Astrocyte (in vitro differentiated cells and primary cell): ENCODE results near the gene PPP4C. TPM values are rescaled to one million over a fixed set of nuclear protein-coding genes. Genes with fewer than 3 reads are reported as not detected.

Experiments used
- DNase-seq: peaks from one replicate; pipeline ENCODE4 v3.0.0-alpha.2; 2010; ENCODE audit warnings: low read depth
- FAIRE-seq: peaks from 2 replicates; lab custom pipeline; 2011; peaks lifted over from hg19 to GRCh38; lab: Jason Lieb, UNC
- H2AFZ ChIP-seq: 2 replicates; pipeline ENCODE4 v1.6.0; 2012; ENCODE audit warnings: low read depth, low read length, inconsistent platforms
- H3K27ac ChIP-seq: 2 replicates; pipeline ENCODE4 v1.5.1; 2011; ENCODE audit warnings: low read depth, low read length, inconsistent platforms
- H3K27me3 ChIP-seq: 2 replicates; pipeline ENCODE4 v1.6.0; 2011; ENCODE audit warnings: low read length, inconsistent platforms; ENCODE audit not compliant: insufficient read depth
- H3K36me3 ChIP-seq: 2 replicates; pipeline ENCODE4 v1.5.1; 2011; ENCODE audit warnings: low read length, inconsistent platforms; ENCODE audit not compliant: insufficient read depth
- H3K4me1 ChIP-seq: 2 replicates; pipeline ENCODE4 v1.5.1; 2011; ENCODE audit warnings: low read length, inconsistent platforms; ENCODE audit not compliant: insufficient read depth
- H3K4me2 ChIP-seq: 2 replicates; pipeline ENCODE4 v1.6.0; 2012; ENCODE audit warnings: low read length, inconsistent platforms
- H3K4me3 ChIP-seq: 2 replicates; pipeline ENCODE4 v1.5.1; 2011; ENCODE audit warnings: low read depth, mild to moderate bottlenecking, low read length, inconsistent platforms; ENCODE audit not compliant: insufficient read depth
- H3K79me2 ChIP-seq: 2 replicates; pipeline ENCODE4 v1.6.0; 2012; ENCODE audit warnings: mild to moderate bottlenecking, low read length, inconsistent platforms; ENCODE audit not compliant: insufficient read depth
- H3K9ac ChIP-seq: 2 replicates; pipeline ENCODE4 v1.6.0; 2012; ENCODE audit warnings: mild to moderate bottlenecking, low read length, inconsistent platforms
- H3K9me3 ChIP-seq: 2 replicates; pipeline ENCODE4 v1.5.1; 2012; ENCODE audit warnings: low read depth, mild to moderate bottlenecking, low read length, inconsistent platforms; ENCODE audit not compliant: insufficient read depth
- H4K20me1 ChIP-seq: 2 replicates; pipeline ENCODE4 v1.6.0; 2012; ENCODE audit warnings: low read length, inconsistent platforms; ENCODE audit not compliant: insufficient read depth
- H3K27ac Mint-ChIP-seq: one replicate; pipeline ENCODE4 v1.8.0; 2021; ENCODE audit warnings: mild to moderate bottlenecking, mixed read lengths; ENCODE audit not compliant: unreplicated experiment
- H3K27me3 Mint-ChIP-seq: one replicate; pipeline ENCODE4 v1.8.0; 2021; ENCODE audit warnings: low read depth, mixed read lengths; ENCODE audit not compliant: unreplicated experiment
- H3K36me3 Mint-ChIP-seq: one replicate; pipeline ENCODE4 v1.8.0; 2021; ENCODE audit warnings: low read depth, mixed read lengths; ENCODE audit not compliant: unreplicated experiment
- H3K4me1 Mint-ChIP-seq: one replicate; pipeline ENCODE4 v1.8.0; 2021; ENCODE audit warnings: low read depth, mixed read lengths; ENCODE audit not compliant: unreplicated experiment
- H3K4me3 Mint-ChIP-seq: one replicate; pipeline ENCODE4 v1.8.0; 2021; ENCODE audit warnings: mild to moderate bottlenecking, moderate library complexity, mixed read lengths; ENCODE audit not compliant: unreplicated experiment
- H3K9me3 Mint-ChIP-seq: one replicate; pipeline ENCODE4 v1.8.0; 2021; ENCODE audit warnings: mild to moderate bottlenecking, mixed read lengths; ENCODE audit not compliant: unreplicated experiment
- EZH2 ChIP-seq: IDR thresholded peaks from 2 replicates; pipeline ENCODE4 v1.6.1; 2012; ENCODE audit warnings: mild to moderate bottlenecking, low read length, inconsistent platforms; ENCODE audit not compliant: insufficient read depth
- total RNA-seq: library from RNA; stranded (reverse); gene quantifications from 2 replicates; pipeline ENCODE4 v1.2.1, GENCODE V29; 2021
- TF ChIP-seq, protein P1 (sequence below): IDR thresholded peaks from 2 replicates; pipeline ENCODE4 v1.5.1; 2011; ENCODE audit warnings: low read depth, mild to moderate bottlenecking, inconsistent platforms, low read length, moderate library complexity; ENCODE audit not compliant: insufficient read depth

Gene PPP4C
- total RNA-seq, 1 donor from 2014 or later, result 140 TPM

DNA sequence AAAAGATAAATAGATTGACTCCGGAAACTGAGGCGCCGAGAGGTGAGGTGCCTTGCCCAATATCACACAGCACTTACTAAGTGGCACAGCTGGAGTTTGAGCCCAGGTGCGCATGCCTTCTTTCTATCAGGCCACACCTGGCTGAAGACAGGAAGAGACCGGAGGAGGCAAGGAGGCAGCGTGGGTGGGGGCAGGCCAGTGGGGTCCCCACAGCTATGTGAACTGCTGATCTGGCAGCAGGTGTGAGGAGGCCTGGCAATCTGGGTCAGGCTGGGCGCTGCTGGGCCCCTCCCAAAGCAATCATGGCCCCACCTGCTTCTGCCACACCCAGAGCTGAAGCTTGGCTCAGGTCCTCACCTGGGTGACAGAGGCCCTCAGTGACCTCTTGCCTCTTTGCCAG, 39.4 kb downstream of the PPP4C start:
- no peak for DNase-seq
- Histone ChIP-seq H3K4me1 (no peaks in the 10 kb centered on the region), H3K9me3 (no peaks in the 10 kb centered on the region), H3K27ac (no peak overlapping the region), H3K9ac (no peak overlapping the region), H3K27me3 (no peaks in the 10 kb centered on the region), H3K79me2 (no peaks in the 10 kb centered on the region), H3K4me3 (no peak overlapping the region), H3K36me3 (peaks cover 9% of the 10 kb centered on the region), H4K20me1 (no peaks in the 10 kb centered on the region), H2AFZ (no peak overlapping the region), H3K4me2 (no peak overlapping the region)
- H3K27ac Mint-ChIP-seq, result no peak overlapping the region
- H3K36me3 Mint-ChIP-seq, result peaks cover 9% of the 10 kb centered on the region
- no peaks in the 10 kb centered on the region for H3K9me3 Mint-ChIP-seq
- no peak for FAIRE-seq
- no peaks in the 10 kb centered on the region for H3K27me3 Mint-ChIP-seq
- H3K4me3 Mint-ChIP-seq, result no peak overlapping the region
- H3K4me1 Mint-ChIP-seq, result peaks cover 6% of the 10 kb centered on the region
- TF ChIP-seq EZH2, result no peak
- TF ChIP-seq, protein P1, sequence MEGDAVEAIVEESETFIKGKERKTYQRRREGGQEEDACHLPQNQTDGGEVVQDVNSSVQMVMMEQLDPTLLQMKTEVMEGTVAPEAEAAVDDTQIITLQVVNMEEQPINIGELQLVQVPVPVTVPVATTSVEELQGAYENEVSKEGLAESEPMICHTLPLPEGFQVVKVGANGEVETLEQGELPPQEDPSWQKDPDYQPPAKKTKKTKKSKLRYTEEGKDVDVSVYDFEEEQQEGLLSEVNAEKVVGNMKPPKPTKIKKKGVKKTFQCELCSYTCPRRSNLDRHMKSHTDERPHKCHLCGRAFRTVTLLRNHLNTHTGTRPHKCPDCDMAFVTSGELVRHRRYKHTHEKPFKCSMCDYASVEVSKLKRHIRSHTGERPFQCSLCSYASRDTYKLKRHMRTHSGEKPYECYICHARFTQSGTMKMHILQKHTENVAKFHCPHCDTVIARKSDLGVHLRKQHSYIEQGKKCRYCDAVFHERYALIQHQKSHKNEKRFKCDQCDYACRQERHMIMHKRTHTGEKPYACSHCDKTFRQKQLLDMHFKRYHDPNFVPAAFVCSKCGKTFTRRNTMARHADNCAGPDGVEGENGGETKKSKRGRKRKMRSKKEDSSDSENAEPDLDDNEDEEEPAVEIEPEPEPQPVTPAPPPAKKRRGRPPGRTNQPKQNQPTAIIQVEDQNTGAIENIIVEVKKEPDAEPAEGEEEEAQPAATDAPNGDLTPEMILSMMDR, result no peak

DNA sequence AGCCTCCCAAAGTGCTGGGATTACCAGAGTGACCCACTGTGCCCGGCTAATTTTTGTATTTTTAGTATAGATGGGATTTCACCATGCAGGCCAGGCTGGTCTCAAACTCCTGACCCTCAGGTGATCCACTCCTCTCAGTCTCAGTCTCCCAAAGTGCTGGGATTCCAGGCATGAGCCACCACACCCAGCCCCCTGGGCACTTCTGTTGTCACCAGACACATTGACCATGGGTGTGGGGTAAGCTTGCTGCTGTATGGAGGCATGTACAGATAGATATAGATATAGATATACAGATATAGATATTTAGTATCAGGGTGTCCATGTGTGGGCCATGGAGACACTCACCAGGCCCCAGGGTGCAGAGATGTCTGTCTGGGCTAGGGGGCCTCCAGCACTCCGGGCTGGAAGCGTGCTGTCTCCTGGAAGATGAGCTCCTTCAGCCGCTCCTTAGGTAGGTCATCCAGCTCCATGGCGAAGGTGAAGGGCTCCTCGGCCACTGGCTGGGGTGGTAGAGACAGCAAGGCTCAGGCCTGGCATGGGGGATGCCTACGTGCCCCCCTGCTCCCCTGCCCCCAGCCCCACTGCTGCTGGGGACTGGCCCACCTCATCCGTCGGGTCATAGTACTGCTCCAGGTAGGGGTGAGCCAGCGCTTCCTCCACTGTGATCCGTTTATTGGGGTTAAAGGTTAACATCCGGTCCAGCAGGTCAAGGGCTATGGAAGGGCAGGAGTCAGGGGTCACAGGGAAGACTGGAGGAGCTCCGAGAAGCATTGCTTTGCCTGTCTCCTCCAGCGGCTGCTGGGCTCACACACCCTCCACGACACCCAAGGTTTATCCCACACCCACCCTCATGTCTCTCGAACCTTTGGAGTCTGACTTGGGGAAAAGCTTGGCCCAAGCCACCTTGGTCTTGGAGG, 40.8 kb downstream of the PPP4C start:
- peaks cover 6% of the 10 kb centered on the region for H3K36me3 Mint-ChIP-seq
- H3K27me3 Mint-ChIP-seq, result no peaks in the 10 kb centered on the region
- no peak for DNase-seq
- Histone ChIP-seq H4K20me1 (no peaks in the 10 kb centered on the region), H2AFZ (no peak overlapping the region), H3K9me3 (no peaks in the 10 kb centered on the region), H3K4me1 (peaks cover 3% of the 10 kb centered on the region), H3K27me3 (no peaks in the 10 kb centered on the region), H3K4me2 (no peak overlapping the region), H3K36me3 (peaks cover 9% of the 10 kb centered on the region), H3K27ac (no peak overlapping the region), H3K9ac (no peak overlapping the region), H3K79me2 (no peaks in the 10 kb centered on the region), H3K4me3 (no peak overlapping the region)
- H3K9me3 Mint-ChIP-seq, result no peaks in the 10 kb centered on the region
- no peak for FAIRE-seq
- no peak overlapping the region for H3K27ac Mint-ChIP-seq
- no peak overlapping the region for H3K4me3 Mint-ChIP-seq
- H3K4me1 Mint-ChIP-seq, result no peaks in the 10 kb centered on the region
- TF ChIP-seq, protein P1, result no peak
- TF ChIP-seq EZH2, result no peak

DNA sequence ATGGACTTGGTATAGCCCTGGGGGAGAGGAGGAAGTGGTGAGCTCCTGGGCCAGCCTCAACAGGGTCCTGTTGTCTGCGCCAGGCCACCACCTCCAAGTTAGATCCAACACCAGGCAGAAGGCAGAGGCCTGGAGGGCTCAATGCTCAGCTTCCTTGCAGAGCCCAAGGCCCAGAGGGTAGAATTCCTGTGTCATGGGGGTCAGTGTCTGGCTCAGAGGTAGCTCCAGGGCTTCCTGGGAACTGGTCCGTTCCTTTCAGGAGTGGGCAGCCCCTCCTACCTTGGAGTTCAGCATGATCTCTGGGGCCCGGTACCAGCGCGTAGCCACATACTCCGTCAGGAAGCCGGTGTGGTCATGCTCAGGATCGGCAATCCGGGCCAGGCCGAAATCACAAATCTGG, 42.0 kb downstream of the PPP4C start:
- peaks cover 3% of the 10 kb centered on the region for H3K36me3 Mint-ChIP-seq
- peaks cover 9% of the 10 kb centered on the region for H3K36me3 ChIP-seq
- H3K4me1 Mint-ChIP-seq, result no peaks in the 10 kb centered on the region
- H3K9ac ChIP-seq, result no peak overlapping the region
- no peak for TF ChIP-seq EZH2
- TF ChIP-seq, protein P1, result no peak
- no peaks in the 10 kb centered on the region for H3K27me3 ChIP-seq
- DNase-seq (no peak), FAIRE-seq (no peak)
- H3K27me3 Mint-ChIP-seq, result no peaks in the 10 kb centered on the region
- H3K9me3 ChIP-seq, result no peaks in the 10 kb centered on the region
- H3K9me3 Mint-ChIP-seq, result no peaks in the 10 kb centered on the region
- no peak overlapping the region for H3K4me2 ChIP-seq
- no peak overlapping the region for H3K4me3 Mint-ChIP-seq
- H3K79me2 ChIP-seq, result peaks cover 4% of the 10 kb centered on the region
- no peak overlapping the region for H3K4me3 ChIP-seq
- H4K20me1 ChIP-seq, result no peaks in the 10 kb centered on the region
- H2AFZ ChIP-seq, result no peak overlapping the region
- H3K4me1 ChIP-seq, result peaks cover 14% of the 10 kb centered on the region
- no peak overlapping the region for H3K27ac Mint-ChIP-seq
- H3K27ac ChIP-seq, result no peak overlapping the region
